K562 (cell line): ENCODE results near the gene TRMT112. TPM values are rescaled to one million over a fixed set of nuclear protein-coding genes. Genes with fewer than 3 reads are reported as not detected.

Experiments used
- CREB1 ChIP-seq, 2 experiments: sonication (generic) in 1 of 2; formaldehyde crosslinking in 1 of 2; IDR thresholded peaks; 2 replicates each; pipeline versions ENCODE4 v1.6.1 to v1.8.0; 2012 to 2022; ENCODE audit warnings: inconsistent platforms in 1 of 2, mild to moderate bottlenecking in 1 of 2, missing genetic modification reagents in 1 of 2, moderate library complexity in 1 of 2
- E2F6 ChIP-seq, 2 experiments: IDR thresholded peaks; 2 replicates each; pipeline ENCODE4 v1.6.1; 2011; ENCODE audit warnings: borderline replicate concordance in 1 of 2, control low read depth in 1 of 2, low read depth in 1 of 2, low read length in 1 of 2, mild to moderate bottlenecking in 1 of 2, mixed read lengths in 1 of 2, moderate library complexity in 1 of 2; ENCODE audit not compliant: insufficient read depth in 1 of 2, insufficient read length in 1 of 2, poor library complexity in 1 of 2, severe bottlenecking in 1 of 2; ENCODE audit errors: extremely low read depth in 1 of 2
- KLF6 ChIP-seq: fragments of 250-450 bp; sonication (Bioruptor Pico); IDR thresholded peaks from 2 replicates; pipeline ENCODE4 v1.4.0; 2020; ENCODE audit warnings: mild to moderate bottlenecking, moderate library complexity, borderline replicate concordance
- MIER1 ChIP-seq: fragments of 450-650 bp; IDR thresholded peaks from 2 replicates; pipeline ENCODE4 v1.6.1; 2016; ENCODE audit warnings: antibody characterized with exemption, mild to moderate bottlenecking, low read depth
- POLR2A ChIP-seq: fragments of 450-650 bp; conservative IDR thresholded peaks from 2 replicates; pipeline ENCODE4 v1.6.1; 2016
- POLR2G ChIP-seq: fragments of 200-400 bp; formaldehyde crosslinking; IDR thresholded peaks from 2 replicates; pipeline ENCODE4 v1.6.1; 2017; ENCODE audit warnings: low read depth, mild to moderate bottlenecking, antibody characterized with exemption, low read length, moderate library complexity
- RREB1 ChIP-seq: fragments of 250-450 bp; sonication (Bioruptor Pico); IDR thresholded peaks from 2 replicates; pipeline ENCODE4 v1.4.0; 2020
- SP1 ChIP-seq: sonication (generic); formaldehyde crosslinking; IDR thresholded peaks from 2 replicates; pipeline ENCODE4 v1.8.1; 2022; ENCODE audit warnings: mild to moderate bottlenecking, missing genetic modification reagents
- polyA plus RNA-seq, 8 experiments: library from polyadenylated mRNA; depleted of rRNA in 4 of 8; stranded (reverse) in 5 of 8; unstranded in 3 of 8; fragments of >200 nt; fragmentation: Nextera tagmentation in 2 of 8; fragmentation: Illumina TruSeq in 1 of 8; extraction: Ambion mirVana in 2 of 8; extraction: Trizol in 1 of 8; gene quantifications; 2 replicates each; pipeline versions ENCODE4 v1.2.1 to v1.2.3, GENCODE V29; 2011 to 2014; ENCODE audit warnings: inconsistent platforms in 1 of 8, missing spikeins in 1 of 8
- total RNA-seq, 7 experiments: library from RNA; depleted of rRNA in 6 of 7; stranded (reverse); fragments of >200 nt in 6 of 7; fragmentation: Illumina TruSeq in 2 of 7; extraction: Trizol in 2 of 7; gene quantifications; 2 replicates each; pipeline versions ENCODE4 v1.2.1 to v1.2.3, GENCODE V29; 2011 to 2021; ENCODE audit warnings: low replicate concordance in 1 of 7
- TF ChIP-seq, protein P1 (sequence below): fragments of 450-650 bp; IDR thresholded peaks from 2 replicates; pipeline ENCODE4 v1.6.1; 2016
- TF ChIP-seq, protein P2 (sequence below): fragments of 250-450 bp; sonication (Bioruptor Pico); IDR thresholded peaks from 2 replicates; pipeline ENCODE4 v1.4.0; 2020; ENCODE audit warnings: mild to moderate bottlenecking, moderate library complexity, borderline replicate concordance
- TF ChIP-seq, protein P3 (sequence below): sonication (generic); formaldehyde crosslinking; IDR thresholded peaks from 2 replicates; pipeline ENCODE4 v1.8.1; 2023; ENCODE audit warnings: mild to moderate bottlenecking, missing genetic modification reagents

The TRMT112 gene
- total and polyA plus RNA-seq, 9 of the 15 experiments (the other 6 are each of a cell fraction or from before 2014, with no cell fraction given) = 162 to 444 (median 300) TPM

- TF ChIP-seq E2F6 (IDR thresholded peaks at IDR 0.05; ENCODE audit: borderline replicate concordance in 1 of 2, extremely low read depth in 1 of 2, insufficient read depth in 1 of 2, insufficient read length in 1 of 2, low read depth in 1 of 2, low read length in 1 of 2, poor library complexity in 1 of 2, severe bottlenecking in 1 of 2) (peak; percentile 27 to 66), CREB1 (IDR thresholded peaks at IDR 0.05) (peak; percentile 78), CREB1 (CRISPR knock-in tag; IDR thresholded peaks at IDR 0.05) (peak; percentile 91), KLF6 (no peak), SP1 (peak; percentile 81), POLR2G (peak; percentile 80), RREB1 (peak; percentile 66; the same call in 1 of the 2 replicates), MIER1 (no peak), POLR2A (peak; percentile 78)
- TF ChIP-seq, protein P1, sequence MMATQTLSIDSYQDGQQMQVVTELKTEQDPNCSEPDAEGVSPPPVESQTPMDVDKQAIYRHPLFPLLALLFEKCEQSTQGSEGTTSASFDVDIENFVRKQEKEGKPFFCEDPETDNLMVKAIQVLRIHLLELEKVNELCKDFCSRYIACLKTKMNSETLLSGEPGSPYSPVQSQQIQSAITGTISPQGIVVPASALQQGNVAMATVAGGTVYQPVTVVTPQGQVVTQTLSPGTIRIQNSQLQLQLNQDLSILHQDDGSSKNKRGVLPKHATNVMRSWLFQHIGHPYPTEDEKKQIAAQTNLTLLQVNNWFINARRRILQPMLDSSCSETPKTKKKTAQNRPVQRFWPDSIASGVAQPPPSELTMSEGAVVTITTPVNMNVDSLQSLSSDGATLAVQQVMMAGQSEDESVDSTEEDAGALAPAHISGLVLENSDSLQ = peak; percentile 98
- TF ChIP-seq, protein P2, sequence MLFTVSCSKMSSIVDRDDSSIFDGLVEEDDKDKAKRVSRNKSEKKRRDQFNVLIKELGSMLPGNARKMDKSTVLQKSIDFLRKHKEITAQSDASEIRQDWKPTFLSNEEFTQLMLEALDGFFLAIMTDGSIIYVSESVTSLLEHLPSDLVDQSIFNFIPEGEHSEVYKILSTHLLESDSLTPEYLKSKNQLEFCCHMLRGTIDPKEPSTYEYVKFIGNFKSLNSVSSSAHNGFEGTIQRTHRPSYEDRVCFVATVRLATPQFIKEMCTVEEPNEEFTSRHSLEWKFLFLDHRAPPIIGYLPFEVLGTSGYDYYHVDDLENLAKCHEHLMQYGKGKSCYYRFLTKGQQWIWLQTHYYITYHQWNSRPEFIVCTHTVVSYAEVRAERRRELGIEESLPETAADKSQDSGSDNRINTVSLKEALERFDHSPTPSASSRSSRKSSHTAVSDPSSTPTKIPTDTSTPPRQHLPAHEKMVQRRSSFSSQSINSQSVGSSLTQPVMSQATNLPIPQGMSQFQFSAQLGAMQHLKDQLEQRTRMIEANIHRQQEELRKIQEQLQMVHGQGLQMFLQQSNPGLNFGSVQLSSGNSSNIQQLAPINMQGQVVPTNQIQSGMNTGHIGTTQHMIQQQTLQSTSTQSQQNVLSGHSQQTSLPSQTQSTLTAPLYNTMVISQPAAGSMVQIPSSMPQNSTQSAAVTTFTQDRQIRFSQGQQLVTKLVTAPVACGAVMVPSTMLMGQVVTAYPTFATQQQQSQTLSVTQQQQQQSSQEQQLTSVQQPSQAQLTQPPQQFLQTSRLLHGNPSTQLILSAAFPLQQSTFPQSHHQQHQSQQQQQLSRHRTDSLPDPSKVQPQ (CRISPR knock-in tag) = no peak
- TF ChIP-seq, protein P3, sequence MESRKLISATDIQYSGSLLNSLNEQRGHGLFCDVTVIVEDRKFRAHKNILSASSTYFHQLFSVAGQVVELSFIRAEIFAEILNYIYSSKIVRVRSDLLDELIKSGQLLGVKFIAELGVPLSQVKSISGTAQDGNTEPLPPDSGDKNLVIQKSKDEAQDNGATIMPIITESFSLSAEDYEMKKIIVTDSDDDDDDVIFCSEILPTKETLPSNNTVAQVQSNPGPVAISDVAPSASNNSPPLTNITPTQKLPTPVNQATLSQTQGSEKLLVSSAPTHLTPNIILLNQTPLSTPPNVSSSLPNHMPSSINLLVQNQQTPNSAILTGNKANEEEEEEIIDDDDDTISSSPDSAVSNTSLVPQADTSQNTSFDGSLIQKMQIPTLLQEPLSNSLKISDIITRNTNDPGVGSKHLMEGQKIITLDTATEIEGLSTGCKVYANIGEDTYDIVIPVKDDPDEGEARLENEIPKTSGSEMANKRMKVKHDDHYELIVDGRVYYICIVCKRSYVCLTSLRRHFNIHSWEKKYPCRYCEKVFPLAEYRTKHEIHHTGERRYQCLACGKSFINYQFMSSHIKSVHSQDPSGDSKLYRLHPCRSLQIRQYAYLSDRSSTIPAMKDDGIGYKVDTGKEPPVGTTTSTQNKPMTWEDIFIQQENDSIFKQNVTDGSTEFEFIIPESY (CRISPR knock-in tag) = peak; percentile 68
Observed at GRCh38 chr11:64284048-64284961, 33.1 kb downstream of the TRMT112 start, which contains the start of gene BAD (continued).
